Measurements from ENCODE around the gene CCR1.

DNA sequence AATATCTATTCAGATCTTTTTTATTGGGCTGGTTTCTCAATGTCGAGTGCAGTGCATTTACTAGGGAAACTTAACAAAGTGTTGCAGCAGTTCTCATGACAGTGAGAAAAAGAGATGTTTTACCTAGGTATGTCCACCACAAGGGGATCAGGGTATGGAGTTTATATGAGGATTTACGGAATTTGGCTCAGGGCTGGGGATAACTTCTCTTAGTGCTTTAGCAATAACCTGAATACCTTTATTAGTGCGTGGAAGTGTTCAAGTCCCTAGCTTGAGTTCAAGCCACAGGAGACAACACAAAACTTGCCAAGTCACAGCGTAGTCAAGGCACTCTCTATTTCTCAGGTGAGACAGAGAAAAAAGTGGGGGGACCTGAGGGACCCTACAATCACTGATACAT, 30.3 kb upstream of the CCR1 start:
- TF ChIP-seq, protein P1, sequence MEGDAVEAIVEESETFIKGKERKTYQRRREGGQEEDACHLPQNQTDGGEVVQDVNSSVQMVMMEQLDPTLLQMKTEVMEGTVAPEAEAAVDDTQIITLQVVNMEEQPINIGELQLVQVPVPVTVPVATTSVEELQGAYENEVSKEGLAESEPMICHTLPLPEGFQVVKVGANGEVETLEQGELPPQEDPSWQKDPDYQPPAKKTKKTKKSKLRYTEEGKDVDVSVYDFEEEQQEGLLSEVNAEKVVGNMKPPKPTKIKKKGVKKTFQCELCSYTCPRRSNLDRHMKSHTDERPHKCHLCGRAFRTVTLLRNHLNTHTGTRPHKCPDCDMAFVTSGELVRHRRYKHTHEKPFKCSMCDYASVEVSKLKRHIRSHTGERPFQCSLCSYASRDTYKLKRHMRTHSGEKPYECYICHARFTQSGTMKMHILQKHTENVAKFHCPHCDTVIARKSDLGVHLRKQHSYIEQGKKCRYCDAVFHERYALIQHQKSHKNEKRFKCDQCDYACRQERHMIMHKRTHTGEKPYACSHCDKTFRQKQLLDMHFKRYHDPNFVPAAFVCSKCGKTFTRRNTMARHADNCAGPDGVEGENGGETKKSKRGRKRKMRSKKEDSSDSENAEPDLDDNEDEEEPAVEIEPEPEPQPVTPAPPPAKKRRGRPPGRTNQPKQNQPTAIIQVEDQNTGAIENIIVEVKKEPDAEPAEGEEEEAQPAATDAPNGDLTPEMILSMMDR (IDR thresholded peaks at IDR 0.05), result no peak
- TF ChIP-seq POLR2A (IDR thresholded peaks at IDR 0.05), result no peak

All from uterus (tissue), 2 donors.